H54 (cell line): ENCODE measurements around the gene DENND6B.

Experiments
- DNase-seq: peaks from one replicate; pipeline ENCODE4 v3.0.0; 2011; ENCODE audit warnings: low spot score, mixed read lengths; ENCODE audit not compliant: insufficient read length
- FAIRE-seq: peaks from 3 replicates; lab custom pipeline; 2011; peaks lifted over from hg19 to GRCh38; lab: Jason Lieb, UNC
- POLR2A ChIP-seq: IDR thresholded peaks from 2 replicates; pipeline ENCODE4 v1.6.1; 2011; ENCODE audit warnings: low read depth, mild to moderate bottlenecking, low read length

Gene DENND6B

DNA sequence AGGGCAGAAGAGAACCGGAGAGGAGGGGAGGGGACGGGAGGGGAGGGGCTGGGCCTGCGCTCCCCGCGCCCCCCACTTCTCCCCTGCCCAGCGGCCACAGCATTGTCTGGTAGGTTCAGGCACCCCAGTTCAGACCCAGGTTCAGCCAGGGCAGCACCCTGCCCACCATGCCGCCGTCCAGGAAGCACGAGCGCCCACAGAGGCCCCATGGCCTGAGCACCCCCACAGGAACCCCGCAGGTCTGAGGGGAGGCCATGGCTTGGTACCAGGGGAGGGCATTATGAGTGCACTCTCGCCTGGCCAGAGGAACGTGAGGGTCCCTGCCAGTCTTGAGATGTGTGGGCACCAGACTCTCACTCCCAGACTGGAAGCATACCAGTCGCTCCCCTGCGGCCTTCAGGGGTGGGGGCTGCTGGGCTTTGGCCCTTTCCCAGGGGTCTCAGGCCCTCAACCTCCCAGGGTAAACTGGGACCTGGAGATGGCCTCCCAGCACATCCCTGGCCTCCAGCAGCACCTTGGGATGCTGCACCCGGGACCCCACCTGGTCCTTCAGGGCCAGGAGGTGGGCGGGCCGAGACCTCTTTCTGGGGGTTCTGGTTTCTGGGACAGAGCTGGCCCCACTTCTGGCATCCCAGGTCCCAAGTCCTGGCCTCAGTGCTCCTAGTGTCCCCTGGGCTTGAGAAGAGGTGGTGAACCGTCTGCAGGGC lies 18.8 kb downstream of the DENND6B start:
- DNase-seq (no peak), FAIRE-seq (no peak)
- TF ChIP-seq POLR2A = no peak; the same call in 1 of the 2 replicates

GRCh38 chr22:50306753-50307749 lies 19.8 kb downstream of the DENND6B start, which contains the start of gene PLXNB2:
Gene PLXNB2, minus strand, starts transcription at chr22:50307646. Its CDS starts 17,062 bp downstream, at chr22:50290584.
- DNase-seq (no peak), FAIRE-seq (no peak)
- TF ChIP-seq POLR2A = peak; percentile 73

- TF ChIP-seq POLR2A = no peak
- FAIRE-seq = no peak
- DNase-seq = peak; percentile 97
Observed at GRCh38 chr22:50305923-50306566, 20.8 kb downstream of the DENND6B start.

DNA sequence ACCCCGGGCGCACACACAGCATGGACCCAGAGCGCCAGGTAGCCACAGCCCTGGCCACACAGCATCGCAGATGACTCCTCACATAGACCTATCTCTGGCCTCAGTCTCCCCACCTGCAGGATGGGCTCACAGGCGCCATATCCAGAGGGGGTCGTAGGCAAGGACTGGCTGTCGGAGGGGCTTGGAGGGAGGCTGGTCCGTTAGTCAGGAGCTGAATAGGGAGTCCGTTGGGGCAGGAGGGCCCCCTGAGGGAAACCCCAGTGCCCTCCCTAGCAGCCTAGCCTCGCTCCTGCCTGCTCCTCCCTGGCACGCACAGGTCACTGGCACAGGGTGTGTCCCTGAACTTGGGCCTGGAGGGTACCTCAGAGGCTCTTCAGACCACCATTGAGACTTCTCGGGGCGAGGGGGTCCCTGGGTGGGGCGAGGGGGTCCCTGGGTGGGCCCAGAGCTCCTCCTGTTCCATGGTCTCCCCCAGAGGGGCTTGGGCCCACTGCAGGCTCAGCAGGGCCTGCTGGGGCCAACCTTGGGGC lies 21.4 kb downstream of the DENND6B start:
- no peak for FAIRE-seq
- no peak for DNase-seq
- TF ChIP-seq POLR2A = no peak

GRCh38 chr22:50304528-50305392 lies 22.1 kb downstream of the DENND6B start:
- no peak for FAIRE-seq
- DNase-seq = no peak
- no peak for TF ChIP-seq POLR2A

GRCh38 chr22:50303848-50304527 lies 22.8 kb downstream of the DENND6B start:
- DNase-seq = no peak
- no peak for FAIRE-seq
- no peak for TF ChIP-seq POLR2A

- no peak for FAIRE-seq
Observed at GRCh38 chr22:50303515-50303847, 23.3 kb downstream of the DENND6B start.

DNA sequence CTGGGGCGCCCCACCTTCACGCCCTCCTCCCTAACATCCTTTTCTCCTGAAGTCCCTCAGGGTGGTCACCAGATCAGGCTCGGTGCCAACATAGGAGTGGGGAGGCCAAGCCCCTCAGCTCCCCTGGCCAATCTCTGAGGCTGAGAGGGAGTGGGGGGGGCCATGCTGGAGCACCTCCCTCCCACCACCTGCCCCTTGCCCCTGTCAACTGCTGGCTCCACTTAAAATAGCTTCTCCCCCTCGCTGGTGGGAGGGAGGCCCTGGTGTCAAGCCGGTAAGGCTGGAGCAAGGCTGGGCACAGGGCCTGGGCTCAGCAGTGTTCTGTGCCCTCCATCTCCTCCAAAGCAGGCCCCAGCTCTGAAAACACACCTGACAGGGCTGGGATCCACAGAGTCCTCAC lies 24.2 kb downstream of the DENND6B start:
- TF ChIP-seq POLR2A = no peak
- DNase-seq (no peak), FAIRE-seq (no peak)

More at GRCh38 chr22:50303515-50303847, 23.3 kb downstream of the DENND6B start:
- no peak for TF ChIP-seq POLR2A
- no peak for DNase-seq

DNA sequence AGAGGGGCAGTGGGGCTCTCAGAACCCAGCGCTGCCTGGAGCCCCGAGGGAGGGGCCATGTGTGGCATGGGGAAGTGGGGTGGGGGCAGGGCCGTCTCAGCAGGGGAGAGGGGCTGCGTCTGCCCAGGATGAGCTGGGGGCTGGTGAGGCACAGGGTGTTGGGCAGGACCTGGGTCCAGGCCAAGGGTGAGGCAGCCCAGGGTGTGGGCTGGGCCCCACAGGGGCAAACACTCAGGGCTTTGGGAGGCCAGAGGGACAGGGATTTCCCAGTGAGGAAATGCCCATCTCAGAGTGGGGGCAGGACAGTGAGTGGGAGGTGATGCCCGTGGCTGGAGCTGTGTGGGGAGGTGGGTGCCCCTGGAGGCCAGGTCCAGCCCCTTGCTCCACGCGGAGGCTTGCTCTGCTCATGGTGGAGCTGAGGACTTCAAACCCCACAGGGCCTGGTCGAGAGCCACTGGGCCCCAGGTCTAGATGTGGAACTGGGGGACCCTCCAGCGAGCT lies 24.7 kb downstream of the DENND6B start:
- no peak for DNase-seq
- no peak for FAIRE-seq
- no peak for TF ChIP-seq POLR2A

DNA sequence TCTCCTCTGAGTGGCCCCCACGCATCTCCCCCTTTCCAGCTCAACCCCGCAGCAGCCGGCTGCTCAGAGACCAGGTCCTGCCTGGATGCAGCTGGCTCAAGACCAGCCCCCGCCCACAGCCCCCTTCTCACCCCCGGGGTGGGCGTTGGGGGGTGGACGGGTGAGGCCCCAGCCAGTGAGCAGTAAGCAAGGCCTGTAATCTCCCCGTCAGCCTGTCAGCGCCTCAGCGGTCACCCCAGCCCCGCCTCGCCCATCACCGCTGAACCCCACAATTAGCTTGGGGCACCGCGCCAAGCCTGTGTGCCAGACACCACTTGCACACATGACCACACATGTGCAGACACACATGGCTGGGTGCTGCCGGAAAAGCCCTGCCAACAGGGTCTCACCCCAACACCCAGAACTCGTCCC lies 25.2 kb downstream of the DENND6B start:
- TF ChIP-seq POLR2A = no peak
- FAIRE-seq (no peak), DNase-seq (no peak)

DNA sequence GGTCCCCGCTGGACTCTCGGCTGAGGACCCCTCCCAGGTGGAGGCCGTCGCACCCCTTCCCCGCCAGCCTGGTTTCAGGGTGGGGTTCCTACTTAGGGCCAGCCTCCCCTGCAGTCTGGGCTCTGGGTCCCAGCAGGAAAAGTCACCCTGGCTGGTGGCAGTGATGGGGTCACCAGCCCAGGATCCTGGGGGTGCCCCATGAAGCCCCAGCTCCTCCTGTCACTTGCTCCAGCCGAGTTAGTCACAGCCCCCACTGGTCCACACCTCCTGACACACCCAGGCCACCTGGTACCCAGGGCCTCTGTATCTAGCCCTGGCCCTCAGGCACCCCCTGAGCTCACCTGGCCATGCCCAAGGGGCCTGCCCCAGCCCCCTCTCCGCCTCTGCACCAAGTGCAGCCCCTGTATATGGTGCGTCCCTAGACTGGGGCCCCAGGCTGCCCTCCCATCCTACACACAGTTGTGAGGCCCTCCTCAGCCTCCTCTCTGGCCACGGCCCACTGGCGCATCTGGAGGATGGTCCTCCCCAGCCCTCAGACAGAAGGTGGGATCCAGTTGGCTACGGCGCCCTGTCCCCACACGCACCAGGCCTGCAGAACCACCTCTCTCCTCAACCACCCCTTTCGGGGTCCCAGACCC lies 26.1 kb downstream of the DENND6B start:
- TF ChIP-seq POLR2A = no peak
- FAIRE-seq (no peak), DNase-seq (no peak)
